GM12872 (cell line): ENCODE data around the gene FAM81A.

Experiments
- CTCF ChIP-seq: IDR thresholded peaks from 3 replicates; pipeline ENCODE4 v1.5.1; 2011; ENCODE audit warnings: low read depth, mild to moderate bottlenecking, low read length, moderate library complexity; ENCODE audit not compliant: insufficient read depth

FAM81A gene

GRCh38 chr15:59562448-59563186, 124.6 kb downstream of the FAM81A start:
- TF ChIP-seq CTCF: no peak

GRCh38 chr15:59565299-59565698, 127.3 kb downstream of the FAM81A start:
- TF ChIP-seq CTCF: no peak

GRCh38 chr15:59567324-59567723, 129.3 kb downstream of the FAM81A start:
- TF ChIP-seq CTCF: no peak

- no peak for TF ChIP-seq CTCF
Observed at GRCh38 chr15:59569477-59569876, 131.5 kb downstream of the FAM81A start.

- no peak for TF ChIP-seq CTCF
Observed at GRCh38 chr15:59570315-59570714, 132.3 kb downstream of the FAM81A start.

- no peak for TF ChIP-seq CTCF
Observed at GRCh38 chr15:59571606-59572005, 133.6 kb downstream of the FAM81A start.
